ENCODE data around the gene FHOD3. TPM values are rescaled to one million over a fixed set of nuclear protein-coding genes. Genes with fewer than 3 reads are reported as not detected.

The FHOD3 gene
- total RNA-seq, 1 donor from 2014 or later: 5.6 TPM

DNA sequence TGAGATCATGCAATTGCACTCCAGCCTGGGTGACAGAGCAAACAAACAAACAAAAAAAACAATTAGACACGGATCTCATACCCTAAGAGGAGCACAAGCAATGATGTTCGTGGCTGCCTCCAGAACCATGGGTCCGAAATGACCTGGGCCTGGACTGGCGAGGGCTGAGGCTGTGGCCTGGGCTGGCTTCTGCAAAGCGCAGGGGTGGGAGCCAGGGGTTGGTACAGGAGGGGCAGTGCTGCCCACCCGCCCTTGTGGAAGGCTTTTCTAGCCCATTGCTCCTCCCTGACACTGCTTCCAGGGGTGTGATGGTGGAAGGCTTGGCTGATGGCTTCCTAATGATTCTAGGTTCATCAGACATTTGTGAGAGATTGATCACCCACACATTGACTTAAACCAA, 167.8 kb downstream of the FHOD3 start:
- DNase-seq (ENCODE audit: extremely low read depth, low read depth, low spot score): no peak

DNA sequence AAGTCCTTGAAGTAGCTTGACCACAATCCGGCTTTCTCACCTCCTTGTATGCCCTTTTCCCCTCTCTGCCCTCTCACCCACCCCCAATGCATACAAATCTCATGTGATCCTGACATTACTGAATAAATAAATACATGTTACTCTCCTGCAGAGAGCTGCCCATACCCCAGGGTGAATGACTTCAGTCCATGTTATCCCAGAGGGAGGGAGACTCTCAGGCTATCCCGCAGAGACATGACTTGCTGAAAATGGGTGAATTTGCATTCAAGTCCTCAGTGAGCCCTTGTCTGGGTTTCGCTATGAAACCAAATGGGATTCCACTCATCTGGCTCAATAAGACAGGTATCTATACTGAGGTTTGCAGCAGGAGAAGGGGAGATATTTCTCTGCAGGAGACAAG, 168.5 kb downstream of the FHOD3 start:
- DNase-seq (ENCODE audit: extremely low read depth, low read depth, low spot score): no peak

DNA sequence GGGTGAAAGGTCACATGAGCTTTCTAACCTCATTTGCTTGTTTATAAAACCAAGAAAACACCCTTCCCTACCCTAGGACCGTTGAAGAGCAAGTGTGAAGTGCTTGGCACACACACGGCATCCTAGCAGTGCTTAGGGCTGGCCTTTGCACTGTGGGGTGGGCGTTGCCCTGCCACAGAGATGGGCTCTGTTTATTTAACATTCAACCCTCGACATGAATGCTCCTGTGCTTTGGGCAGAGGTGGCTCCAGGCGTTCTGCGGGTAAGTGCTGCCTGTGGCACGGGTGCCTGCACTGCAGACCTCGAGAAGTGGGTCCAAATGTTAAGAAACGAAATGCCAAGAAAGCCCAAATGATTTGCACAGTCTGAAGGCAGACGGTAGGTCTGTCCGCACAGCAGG, 170.1 kb downstream of the FHOD3 start:
- no peak for DNase-seq (ENCODE audit: extremely low read depth, low read depth, low spot score)

DNA sequence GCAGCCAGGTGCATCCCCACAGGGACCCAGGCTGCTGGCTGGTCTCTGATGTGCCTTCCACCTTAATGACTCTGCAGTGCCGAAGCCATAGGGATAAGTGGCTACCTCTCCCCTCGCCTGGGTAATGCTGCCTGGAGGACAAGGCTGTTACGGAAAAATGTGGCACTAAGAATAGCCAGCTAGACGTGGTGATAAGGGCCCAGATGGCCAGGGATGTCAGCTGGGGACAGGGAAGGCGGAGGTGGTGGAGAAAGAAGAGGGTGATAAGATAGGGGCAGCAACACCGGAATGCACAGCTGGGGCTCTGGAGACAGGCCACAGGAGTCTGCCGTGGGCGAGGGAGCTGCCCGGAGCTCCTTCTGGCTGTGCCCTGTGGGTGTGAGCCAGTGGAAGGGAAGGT, 170.6 kb downstream of the FHOD3 start:
- DNase-seq (ENCODE audit: extremely low read depth, low read depth, low spot score): no peak

DNA sequence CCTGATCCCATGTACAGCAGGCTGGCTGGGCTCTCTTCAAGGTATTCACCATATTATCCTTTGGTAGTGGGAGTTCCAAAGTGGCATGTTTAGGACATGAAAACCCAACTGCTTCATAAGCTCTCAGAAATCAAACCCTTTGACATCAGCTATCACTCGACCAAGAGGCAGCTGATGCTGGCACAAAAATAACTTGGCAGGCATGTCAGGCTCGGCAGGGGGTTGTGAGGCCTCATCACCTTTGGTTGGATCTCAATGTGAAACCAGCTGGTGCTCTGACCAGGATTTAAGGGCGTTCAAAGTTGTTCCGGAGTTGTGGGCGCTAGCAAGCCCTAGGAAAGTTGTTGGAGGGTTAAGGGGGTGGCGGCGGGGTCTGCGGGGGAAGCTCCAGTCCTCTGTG, 171.9 kb downstream of the FHOD3 start:
- no peak for DNase-seq (ENCODE audit: extremely low read depth, low read depth, low spot score)

DNA sequence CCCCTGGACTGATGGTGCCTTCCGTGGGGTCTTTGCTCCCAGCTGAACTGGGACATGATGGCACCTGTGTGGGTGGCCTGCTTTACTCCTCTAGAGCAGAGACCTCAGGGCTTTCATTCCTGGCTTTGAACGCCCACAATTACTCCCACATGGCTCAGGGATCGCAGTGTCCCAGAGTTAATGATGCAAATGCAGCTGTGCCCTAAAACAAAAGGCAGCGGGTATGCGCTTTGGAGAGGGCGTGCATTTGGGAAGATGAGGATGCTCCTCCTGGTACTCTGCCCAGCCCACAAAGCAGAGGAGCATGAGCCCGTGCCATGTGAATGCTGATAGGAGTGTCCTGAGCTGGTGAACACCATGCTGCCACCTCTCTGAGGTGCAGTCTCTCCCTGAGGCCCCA, 173.4 kb downstream of the FHOD3 start:
- DNase-seq (ENCODE audit: extremely low read depth, low read depth, low spot score): no peak

DNA sequence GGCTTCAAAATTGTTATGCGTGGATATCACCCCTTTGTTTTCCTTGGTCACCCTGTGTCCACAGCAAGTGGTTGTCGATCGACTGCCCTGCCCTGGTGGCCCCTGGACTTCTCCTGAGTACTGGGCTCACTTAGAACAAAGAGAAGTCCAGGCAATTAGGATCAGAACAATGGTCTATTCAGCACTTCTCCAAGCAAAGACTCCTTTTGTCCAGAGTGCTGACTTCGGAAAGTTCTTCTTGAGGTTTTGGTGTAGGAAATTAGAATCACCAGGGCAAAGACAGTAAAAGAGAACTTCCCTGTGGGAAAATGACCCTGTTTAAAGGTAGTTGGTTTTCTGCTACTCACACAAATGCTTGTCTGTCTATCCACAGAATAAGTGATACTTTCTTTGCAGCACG, 173.9 kb downstream of the FHOD3 start:
- DNase-seq (ENCODE audit: extremely low read depth, low read depth, low spot score): no peak

DNA sequence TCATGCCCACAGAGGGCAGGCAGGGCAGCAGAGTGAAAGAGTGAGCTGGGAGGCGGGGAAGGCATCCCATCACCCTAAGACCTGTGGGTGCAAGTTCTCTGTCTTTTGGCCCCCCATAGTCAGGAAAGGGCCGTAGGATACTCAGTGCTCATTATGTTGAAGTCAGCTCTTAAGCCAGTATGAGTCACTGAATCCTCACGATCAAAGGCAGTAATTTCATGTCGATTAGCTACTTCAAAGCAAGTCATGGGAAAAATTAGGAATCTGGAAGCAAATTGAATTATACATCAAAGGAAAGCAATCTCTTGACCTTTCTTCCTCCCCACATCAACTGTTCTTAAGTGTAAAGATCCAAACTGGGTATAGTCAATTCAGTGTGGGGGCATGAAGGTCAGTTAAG, 178.9 kb downstream of the FHOD3 start:
- DNase-seq (ENCODE audit: extremely low read depth, low read depth, low spot score): no peak

DNA sequence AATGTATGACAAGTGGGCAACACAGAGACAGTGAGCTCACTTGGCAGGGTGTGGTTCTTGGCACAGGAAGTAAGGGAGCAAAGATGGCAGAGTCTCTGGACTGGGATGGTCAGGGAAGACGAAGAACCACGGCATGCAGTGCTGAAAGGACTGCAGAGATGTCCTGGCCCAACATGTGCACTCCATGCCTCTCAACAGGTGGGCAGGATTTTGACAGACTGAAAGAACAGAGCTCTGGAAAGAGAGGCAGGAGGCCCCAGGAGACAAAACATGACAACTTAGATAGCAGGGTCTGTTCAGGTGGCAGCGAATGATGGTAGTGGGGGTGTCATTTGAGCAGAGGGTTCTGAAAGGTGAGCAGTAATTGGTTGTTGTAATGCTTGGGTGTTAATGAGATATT, 180.3 kb downstream of the FHOD3 start:
- no peak for DNase-seq (ENCODE audit: extremely low read depth, low read depth, low spot score)

DNA sequence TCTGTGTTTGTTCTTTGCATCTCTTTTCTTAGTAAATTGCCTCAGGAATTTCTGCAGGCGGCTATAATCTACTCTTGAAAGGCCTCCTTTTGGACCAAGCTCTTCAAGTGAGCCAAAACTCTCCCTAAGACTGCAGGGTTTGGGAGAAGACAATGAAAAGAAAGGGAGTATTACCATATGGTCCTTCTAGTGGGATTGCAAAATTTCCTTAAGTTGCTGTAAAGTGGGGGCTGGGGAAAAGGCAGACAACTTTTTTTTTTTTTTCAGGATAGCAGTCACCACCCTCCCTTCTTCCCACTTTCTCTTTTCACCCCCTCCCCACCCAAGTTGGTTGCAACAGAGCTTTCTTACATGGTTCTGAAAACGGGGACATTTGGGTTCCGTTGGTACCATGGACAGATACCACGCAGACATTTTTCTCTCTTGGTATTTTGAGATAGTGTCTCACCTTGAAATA, 183.7 kb downstream of the FHOD3 start:
- DNase-seq (ENCODE audit: extremely low read depth, low read depth, low spot score): no peak

DNA sequence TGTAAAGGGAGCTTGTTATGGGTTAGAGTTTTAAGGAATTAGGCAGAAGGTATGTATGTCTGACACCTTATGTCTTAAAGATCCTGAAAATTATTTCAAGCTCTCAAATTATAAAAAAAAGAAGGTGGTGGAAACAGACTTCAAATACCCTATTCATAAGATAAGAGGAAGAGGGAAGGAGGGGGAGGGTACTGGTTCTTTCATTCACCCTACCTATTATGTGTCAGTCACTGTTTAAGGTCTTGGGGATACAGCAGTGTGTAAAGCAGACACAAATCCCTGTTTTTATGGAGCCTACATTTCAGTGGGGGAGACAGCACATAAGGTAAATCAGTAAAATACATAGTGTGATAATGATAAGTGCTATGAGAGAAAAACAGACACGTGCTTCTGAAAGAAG, 184.4 kb downstream of the FHOD3 start:
- no peak for DNase-seq (ENCODE audit: extremely low read depth, low read depth, low spot score)

DNA sequence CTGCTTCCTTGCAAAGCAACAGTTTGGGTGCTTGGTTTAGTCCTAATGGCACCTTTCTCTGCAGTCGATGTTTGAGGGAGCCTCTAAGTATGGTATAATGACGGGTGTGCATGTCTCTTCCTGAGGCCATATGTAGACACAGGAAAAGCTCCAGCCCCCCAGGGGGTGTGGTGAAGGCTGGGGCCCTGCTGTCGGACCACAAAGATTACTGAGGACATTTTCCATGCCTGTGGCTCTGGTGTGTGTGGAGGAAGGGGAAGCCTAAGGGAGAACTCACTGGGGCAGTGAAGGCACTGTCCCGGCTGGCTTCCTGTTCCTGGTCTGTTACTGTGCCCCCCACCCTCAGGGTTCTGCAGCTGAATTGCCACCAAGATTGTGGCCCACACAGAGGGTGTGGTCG, 187.1 kb downstream of the FHOD3 start:
- DNase-seq (ENCODE audit: extremely low read depth, low read depth, low spot score): no peak

DNA sequence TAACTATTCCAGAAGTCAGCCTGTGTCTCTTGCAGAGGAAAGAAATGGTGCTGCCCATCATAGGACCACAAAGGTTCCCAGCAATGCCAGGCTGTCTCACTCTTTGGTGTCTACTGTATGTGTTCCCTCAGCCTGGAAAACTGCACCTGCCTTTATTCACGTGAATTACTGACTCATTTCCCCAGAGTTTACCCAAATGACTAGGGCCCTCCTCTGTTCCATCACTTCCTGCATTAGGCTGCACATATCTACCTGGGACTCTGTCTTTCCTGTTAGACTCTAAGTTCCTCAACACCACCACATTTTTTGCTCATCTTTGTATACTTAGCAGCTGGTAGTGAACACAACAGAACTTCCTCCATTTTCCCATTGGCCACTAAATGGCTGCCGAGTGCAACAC, 188.3 kb downstream of the FHOD3 start:
- DNase-seq (ENCODE audit: extremely low read depth, low read depth, low spot score): no peak

DNA sequence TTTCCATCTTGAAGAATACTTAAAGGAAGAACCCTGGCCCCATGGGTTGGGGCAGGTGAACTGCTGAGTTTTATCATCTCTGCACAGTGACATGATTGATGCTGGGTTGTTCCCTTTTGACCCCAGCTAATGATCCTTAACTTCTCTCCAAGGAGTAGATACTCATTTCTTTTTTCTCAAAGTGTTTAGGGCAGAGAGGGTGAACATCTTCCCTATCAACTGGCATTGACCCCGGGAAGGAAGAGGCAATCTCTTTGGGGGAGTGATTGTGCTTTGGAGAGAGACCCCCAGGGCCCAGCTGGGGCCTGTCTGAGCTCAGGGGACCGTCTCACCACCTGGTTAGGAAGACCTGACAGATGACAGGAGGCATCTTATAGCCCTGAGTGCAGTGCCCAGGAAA, 190.6 kb downstream of the FHOD3 start:
- no peak for DNase-seq (ENCODE audit: extremely low read depth, low read depth, low spot score)

DNA sequence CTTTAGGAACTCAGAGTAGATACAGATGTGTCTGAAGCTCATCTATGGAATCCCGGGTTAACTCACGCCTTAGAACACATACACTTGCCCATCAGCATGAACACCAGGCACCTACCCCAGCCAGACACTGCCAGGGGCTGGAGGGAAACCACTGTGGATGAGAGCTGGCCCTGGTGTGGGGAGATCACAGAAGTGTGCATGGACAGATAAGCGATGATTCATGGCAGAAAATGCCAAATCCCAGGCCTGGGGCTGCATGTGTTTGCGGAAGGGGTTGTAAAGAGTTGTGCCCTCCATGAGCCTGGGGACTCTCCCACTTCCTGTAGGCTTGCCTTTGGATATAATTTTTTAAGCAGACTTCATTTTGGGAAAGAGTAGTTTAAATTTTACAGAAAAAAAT, 193.4 kb downstream of the FHOD3 start:
- no peak for DNase-seq (ENCODE audit: extremely low read depth, low read depth, low spot score)

DNA sequence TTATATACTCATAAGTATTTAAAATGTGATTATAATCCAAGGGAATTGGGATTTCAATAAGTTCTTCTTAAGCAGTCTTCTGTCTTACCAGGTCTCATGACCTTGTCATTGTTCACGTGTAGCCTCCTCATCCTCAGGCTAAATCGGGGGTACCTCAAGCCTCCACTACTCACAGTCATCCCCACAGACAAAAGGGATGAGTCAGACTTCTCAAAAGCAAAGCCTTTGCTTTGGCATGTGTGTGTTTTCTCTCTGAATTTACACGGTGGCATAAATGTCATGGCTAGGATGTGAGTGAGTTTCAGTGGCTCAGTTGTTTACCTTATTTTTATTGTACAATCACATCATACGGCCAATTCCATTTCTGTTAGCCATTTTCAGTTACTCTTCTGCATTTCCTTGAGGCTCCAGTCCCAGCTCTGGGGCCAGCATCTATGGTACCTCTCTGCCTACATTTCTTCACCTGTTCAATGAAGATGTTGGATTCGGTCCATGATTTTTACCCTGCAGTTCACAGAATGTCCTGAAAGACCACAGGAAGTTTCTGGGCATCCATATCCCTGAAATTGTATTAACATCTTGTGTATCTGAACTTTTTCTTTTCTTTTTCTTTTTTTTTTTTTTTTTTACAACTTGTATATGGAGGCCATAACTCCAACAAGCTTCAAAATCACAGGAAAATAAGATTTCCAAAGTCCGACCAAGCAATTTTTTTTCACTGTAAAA, 195.3 kb downstream of the FHOD3 start:
- DNase-seq (ENCODE audit: extremely low read depth, low read depth, low spot score): no peak

DNA sequence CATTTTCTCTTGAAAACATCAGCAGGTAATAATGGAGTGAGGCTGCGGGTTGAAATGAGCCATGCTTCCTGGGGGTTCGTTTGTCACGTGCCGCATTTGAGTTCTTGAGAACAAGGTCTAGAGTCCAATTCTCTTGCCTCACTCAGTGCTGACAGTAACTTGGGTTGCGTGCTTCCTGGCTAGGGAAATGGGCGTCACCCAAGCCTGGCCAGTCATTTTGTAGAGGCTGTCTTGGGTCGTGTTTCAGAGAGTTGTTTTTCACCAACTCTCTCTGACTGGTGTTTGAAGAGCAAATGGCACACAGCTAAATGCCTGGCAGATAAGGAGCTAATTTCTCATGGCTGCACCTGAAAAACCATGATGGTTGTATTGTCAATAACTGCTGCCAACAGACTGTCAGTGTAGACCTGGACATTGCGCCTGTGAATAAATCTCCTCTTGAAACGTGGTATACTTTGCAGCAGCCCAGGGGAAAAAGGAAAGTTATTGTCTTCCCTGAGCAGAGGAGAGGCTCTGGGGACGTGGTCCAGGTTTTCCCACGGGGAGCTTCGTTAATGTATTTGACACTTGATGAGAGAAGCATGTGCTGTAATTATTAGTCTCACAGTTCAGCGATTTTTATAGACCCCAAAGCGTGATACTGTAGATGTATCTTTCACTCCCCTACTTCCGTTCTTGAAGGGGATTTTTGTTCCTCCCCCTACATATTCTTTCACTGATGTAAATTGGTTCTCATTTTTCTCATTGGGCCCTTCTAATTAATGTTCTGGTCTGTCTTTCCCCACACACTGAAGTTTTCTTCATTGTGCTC, 196.0 kb downstream of the FHOD3 start:
- no peak for DNase-seq (ENCODE audit: extremely low read depth, low read depth, low spot score)

DNA sequence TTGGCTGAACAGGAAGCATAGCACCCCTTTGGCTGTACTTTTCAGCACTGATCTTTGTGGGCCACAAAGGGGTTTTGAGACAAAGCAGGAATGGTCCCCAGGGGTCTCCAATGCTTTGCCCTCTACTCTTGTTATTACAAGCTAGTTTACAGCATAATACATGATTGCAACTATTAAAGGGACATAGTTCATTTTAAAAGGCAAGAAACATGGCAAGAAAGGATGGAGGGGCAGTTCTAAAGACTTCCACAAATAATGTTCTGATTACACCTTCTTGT, 196.6 kb downstream of the FHOD3 start:
- no peak for DNase-seq (ENCODE audit: extremely low read depth, low read depth, low spot score)

DNA sequence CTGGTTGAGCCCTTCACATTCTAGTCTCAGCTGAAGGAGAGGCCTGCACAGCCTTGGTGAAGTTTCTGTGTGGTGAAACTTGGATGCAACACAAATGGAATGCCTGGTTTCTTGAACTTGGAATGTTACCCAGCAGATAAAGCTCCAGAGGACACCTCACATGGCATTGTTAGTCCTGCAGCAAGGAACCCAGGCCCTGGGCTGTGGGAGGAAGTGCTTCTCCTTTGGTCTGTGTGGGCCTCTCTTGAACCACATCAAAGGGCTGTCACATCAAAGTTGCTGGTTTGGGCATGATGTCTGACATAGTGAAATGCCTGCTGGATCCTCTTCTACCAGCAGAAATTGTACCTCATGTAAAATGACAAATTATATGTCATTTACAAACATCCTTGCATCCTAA, 198.5 kb downstream of the FHOD3 start:
- no peak for DNase-seq (ENCODE audit: extremely low read depth, low read depth, low spot score)

DNA sequence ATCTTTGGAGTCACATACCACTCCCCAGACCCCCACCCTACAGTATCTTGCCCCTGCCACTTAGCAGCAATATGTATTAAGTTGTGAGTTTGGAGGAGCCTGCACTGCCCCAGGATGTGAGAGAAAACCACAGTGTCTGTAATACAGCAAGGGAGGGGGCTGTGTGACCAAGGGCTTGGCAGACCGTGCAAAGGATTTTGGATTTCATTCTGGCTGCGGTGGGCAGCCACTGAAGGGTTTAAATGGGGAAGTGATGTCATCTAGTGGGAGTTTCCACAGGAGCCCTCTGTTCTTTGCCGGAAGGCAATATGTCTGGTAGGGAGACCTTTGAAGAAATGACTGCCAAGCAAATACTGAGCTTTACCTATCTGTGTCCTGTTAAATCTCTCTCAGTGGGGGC, 202.4 kb downstream of the FHOD3 start:
- DNase-seq (ENCODE audit: extremely low read depth, low read depth, low spot score): no peak

DNA sequence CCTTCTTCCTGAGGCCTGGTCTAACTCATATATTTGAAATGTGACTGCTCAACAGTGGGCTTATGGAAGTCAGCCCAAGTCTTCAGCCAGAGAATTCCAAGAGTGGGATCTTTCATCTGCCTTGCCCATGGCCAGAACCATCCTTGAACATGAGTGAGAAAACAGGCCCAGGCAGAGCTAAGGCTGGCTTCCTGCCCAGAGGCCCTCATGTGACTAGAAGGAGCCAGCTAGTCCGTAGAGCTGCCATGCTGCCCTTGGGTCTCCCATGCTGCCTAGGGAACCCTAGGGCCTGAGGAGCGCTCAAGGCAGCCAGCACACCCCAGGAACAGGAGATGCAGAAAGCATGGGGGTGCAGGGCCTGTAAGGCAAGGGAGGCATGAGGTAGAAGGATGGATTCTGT, 203.6 kb downstream of the FHOD3 start:
- DNase-seq (ENCODE audit: extremely low read depth, low read depth, low spot score): no peak

DNA sequence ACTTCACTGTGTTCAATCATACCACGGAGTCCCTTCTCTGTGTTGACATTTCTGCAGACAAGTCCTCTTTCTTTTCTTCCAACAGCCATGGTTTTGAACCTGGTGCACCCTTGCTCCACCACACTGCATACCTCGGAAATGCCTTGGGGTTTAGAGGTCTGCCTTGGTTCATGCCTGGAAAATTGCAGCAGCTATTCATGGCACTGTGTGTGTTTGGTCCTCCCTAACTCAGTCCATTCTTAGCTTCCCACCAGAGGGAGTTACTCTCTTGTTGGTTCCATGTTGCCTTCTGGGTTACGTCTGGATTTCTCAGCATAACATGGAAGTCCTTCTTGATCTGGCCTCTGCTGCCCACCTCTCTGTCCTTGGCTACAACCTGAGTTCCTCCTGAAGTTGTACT, 206.0 kb downstream of the FHOD3 start:
- no peak for DNase-seq (ENCODE audit: extremely low read depth, low read depth, low spot score)

DNA sequence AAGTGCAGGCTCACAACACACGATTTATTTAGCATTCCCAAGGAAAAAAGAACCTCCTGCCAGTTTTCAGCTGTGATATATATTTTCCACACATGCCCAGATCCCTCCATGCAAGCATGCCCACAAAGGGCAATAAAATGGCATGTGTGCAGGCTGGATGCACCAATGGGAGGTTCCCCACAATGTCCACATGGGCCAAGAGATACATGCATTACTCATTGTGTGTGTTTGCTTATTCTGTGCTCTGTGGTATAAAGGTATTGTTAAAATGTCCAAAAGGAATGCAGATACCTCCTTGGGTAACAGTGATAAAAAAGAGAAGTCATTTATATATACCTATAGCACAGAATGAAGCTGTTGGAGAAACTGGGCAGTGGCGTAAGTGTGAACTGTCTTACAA, 207.4 kb downstream of the FHOD3 start:
- no peak for DNase-seq (ENCODE audit: extremely low read depth, low read depth, low spot score)
